ENCODE results near the gene DAAM1.

The DAAM1 gene

GRCh38 chr14:59292028-59292427 lies 103.6 kb downstream of the DAAM1 start:
- no peak for DNase-seq (ENCODE audit: low read depth)

- DNase-seq (ENCODE audit: low read depth): no peak
These were observed 104.6 kb downstream of the DAAM1 start for GRCh38 chr14:59292921-59293534.

GRCh38 chr14:59293935-59294661 lies 105.6 kb downstream of the DAAM1 start:
- no peak for DNase-seq (ENCODE audit: low read depth)

GRCh38 chr14:59294662-59294992 lies 106.2 kb downstream of the DAAM1 start:
- no peak for DNase-seq (ENCODE audit: low read depth)

GRCh38 chr14:59295951-59296350 lies 107.5 kb downstream of the DAAM1 start:
- DNase-seq (ENCODE audit: low read depth): no peak

GRCh38 chr14:59296508-59296907 lies 108.0 kb downstream of the DAAM1 start:
- no peak for DNase-seq (ENCODE audit: low read depth)

- DNase-seq (ENCODE audit: low read depth): no peak
These were observed 108.8 kb downstream of the DAAM1 start for GRCh38 chr14:59297071-59297776.

- no peak for DNase-seq (ENCODE audit: low read depth)
These were observed 111.3 kb downstream of the DAAM1 start for GRCh38 chr14:59299731-59300130.

GRCh38 chr14:59301354-59301753 lies 112.9 kb downstream of the DAAM1 start:
- no peak for DNase-seq (ENCODE audit: low read depth)

- DNase-seq (ENCODE audit: low read depth): no peak
These were observed 113.8 kb downstream of the DAAM1 start for GRCh38 chr14:59302313-59302712.

- no peak for DNase-seq (ENCODE audit: low read depth)
These were observed 114.7 kb downstream of the DAAM1 start for GRCh38 chr14:59303216-59303615.

GRCh38 chr14:59305231-59305630 lies 116.8 kb downstream of the DAAM1 start:
- no peak for DNase-seq (ENCODE audit: low read depth)

GRCh38 chr14:59305836-59306555 lies 117.5 kb downstream of the DAAM1 start:
- DNase-seq (ENCODE audit: low read depth): no peak

GRCh38 chr14:59306775-59307174 lies 118.3 kb downstream of the DAAM1 start:
- no peak for DNase-seq (ENCODE audit: low read depth)

- no peak for DNase-seq (ENCODE audit: low read depth)
These were observed 119.6 kb downstream of the DAAM1 start for GRCh38 chr14:59308086-59308485.

- no peak for DNase-seq (ENCODE audit: low read depth)
These were observed 120.2 kb downstream of the DAAM1 start for GRCh38 chr14:59308673-59309072.

GRCh38 chr14:59309291-59309900 lies 120.9 kb downstream of the DAAM1 start:
- no peak for DNase-seq (ENCODE audit: low read depth)

GRCh38 chr14:59310633-59311032 lies 122.2 kb downstream of the DAAM1 start:
- DNase-seq (ENCODE audit: low read depth): no peak

- DNase-seq (ENCODE audit: low read depth): no peak
These were observed 123.3 kb downstream of the DAAM1 start for GRCh38 chr14:59311723-59312122.

- no peak for DNase-seq (ENCODE audit: low read depth)
These were observed 124.7 kb downstream of the DAAM1 start for GRCh38 chr14:59313144-59313651.

- DNase-seq (ENCODE audit: low read depth): no peak
These were observed 125.5 kb downstream of the DAAM1 start for GRCh38 chr14:59313658-59314608.

Measured in stimulated activated CD4-positive, alpha-beta T cell treated with anti-CD3 and anti-CD28 coated beads, Interleukin-2, amount 100 ng/mL, for 4 hours (primary cell).